ENCODE data around the gene CHST15. TPM values are rescaled to one million over a fixed set of nuclear protein-coding genes. Genes with fewer than 3 reads are reported as not detected.
A peak's percentile ranks its signal among the peaks of the same experiment; 100 is the strongest.

Gene CHST15
- total and polyA plus RNA-seq, 4 donors: 30.7 to 46.2 (median 33.3) TPM

GRCh38 chr10:124052561-124052960 is 40.8 kb downstream of the CHST15 start:
- H3K36me3 ChIP-seq (ENCODE audit: control insufficient read depth, insufficient read depth, low read length): peaks cover 7% of the 10 kb centered on the region
- no peaks in the 10 kb centered on the region for H3K27me3 ChIP-seq (ENCODE audit: control insufficient read depth, insufficient read depth, low read length)
- H3K4me1 ChIP-seq (ENCODE audit: control insufficient read depth, insufficient read depth, low read length): peaks cover 23% of the 10 kb centered on the region
- no peaks in the 10 kb centered on the region for H3K9me3 ChIP-seq (ENCODE audit: control insufficient read depth, insufficient read depth, low read length)
- no peak overlapping the region for H3K4me3 ChIP-seq (ENCODE audit: low read depth, low read length)
- WGBS (ENCODE audit: insufficient coverage): 100% methylated on average over 5 of the region's 10 CpGs
- H3K27ac ChIP-seq (ENCODE audit: low read depth, low read length): no peak overlapping the region
- DNase-seq (ENCODE audit: low read depth in 4 of 6, low spot score in 6 of 6): no peak

DNA sequence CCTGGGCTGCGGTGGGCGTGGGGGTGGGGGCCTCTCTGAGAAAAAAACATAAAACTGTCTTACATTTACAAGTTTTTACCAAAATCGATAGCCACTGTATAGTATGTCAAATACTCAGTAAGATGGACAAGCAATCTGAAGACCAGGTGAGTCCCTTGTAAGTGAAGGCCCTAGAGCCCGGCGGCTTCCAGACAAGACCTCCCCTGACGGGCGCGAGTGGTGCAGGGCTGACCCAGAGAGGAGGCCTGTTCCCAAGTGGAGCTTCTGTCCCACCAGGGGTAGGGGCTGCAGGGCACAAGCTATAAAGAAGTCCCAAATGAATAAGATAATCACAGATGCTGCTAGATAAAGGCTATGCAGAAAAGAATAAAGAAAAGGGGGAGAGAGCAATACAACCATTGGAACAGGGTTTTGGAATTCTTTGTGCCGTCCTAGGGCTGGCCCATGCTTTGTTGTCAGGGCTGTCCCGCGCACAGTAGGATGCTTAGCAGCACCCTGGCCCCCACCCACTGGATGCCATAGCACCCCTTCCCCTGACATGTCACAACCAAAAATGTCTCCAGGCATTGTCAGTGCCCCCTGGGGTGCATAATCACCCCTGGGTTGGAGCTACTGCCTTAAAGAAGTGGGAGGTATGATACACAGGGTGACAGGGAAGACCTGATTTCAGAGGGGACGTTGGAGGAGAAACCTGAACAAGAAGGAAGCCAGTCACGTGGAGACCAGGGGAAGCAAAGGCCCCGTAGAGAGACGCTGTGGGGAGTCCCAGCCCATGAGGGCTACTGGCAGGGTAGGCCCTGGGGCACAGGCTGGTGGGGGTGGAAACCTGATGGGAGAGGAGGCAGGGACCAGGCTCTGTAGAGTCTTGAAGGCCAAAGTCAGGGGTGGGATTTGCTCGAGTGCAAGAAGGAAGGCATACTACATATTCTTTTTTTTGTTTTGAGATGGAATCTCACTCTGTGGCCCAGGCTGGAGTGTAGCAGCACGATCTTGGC is 43.1 kb downstream of the CHST15 start:
- 92% methylated on average over 11 of the region's 17 CpGs for WGBS (ENCODE audit: insufficient coverage)
- Histone ChIP-seq H3K9me3 (ENCODE audit: control insufficient read depth, insufficient read depth, low read length) (no peaks in the 10 kb centered on the region), H3K4me3 (ENCODE audit: low read depth, low read length) (no peak overlapping the region), H3K27ac (ENCODE audit: low read depth, low read length) (no peak overlapping the region), H3K4me1 (ENCODE audit: control insufficient read depth, insufficient read depth, low read length) (peaks cover 8% of the 10 kb centered on the region), H3K27me3 (ENCODE audit: control insufficient read depth, insufficient read depth, low read length) (no peaks in the 10 kb centered on the region), H3K36me3 (ENCODE audit: control insufficient read depth, insufficient read depth, low read length) (peaks cover 5% of the 10 kb centered on the region)
- DNase-seq (ENCODE audit: low read depth in 4 of 6, low spot score in 6 of 6): no peak

DNA sequence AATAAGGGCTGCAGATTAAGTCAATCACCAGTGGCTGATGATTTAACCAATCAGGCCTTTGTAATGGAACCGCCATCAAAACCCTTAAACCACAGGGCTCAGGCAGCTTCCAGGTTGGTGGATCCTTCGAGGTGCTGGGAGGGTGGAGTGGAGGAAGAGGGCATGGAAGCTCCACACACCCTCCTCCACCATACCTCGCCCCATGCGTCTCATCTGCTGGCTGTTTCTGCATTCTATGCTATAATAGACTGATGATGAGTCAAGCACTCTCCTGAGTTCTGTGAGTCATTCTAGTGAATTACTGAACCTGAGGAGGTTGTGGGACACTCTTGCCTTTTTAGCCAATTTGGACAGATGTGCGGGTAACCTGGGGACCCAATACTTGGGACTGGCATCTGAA is 43.9 kb downstream of the CHST15 start:
- 100% methylated on average over 1 of the region's 5 CpGs for WGBS (ENCODE audit: insufficient coverage)
- Histone ChIP-seq H3K4me3 (ENCODE audit: low read depth, low read length) (no peak overlapping the region), H3K36me3 (ENCODE audit: control insufficient read depth, insufficient read depth, low read length) (peaks cover 8% of the 10 kb centered on the region), H3K27me3 (ENCODE audit: control insufficient read depth, insufficient read depth, low read length) (no peaks in the 10 kb centered on the region), H3K4me1 (ENCODE audit: control insufficient read depth, insufficient read depth, low read length) (peaks cover 10% of the 10 kb centered on the region), H3K9me3 (ENCODE audit: control insufficient read depth, insufficient read depth, low read length) (no peaks in the 10 kb centered on the region), H3K27ac (ENCODE audit: low read depth, low read length) (no peak overlapping the region)
- DNase-seq (ENCODE audit: low read depth in 4 of 6, low spot score in 6 of 6): no peak

DNA sequence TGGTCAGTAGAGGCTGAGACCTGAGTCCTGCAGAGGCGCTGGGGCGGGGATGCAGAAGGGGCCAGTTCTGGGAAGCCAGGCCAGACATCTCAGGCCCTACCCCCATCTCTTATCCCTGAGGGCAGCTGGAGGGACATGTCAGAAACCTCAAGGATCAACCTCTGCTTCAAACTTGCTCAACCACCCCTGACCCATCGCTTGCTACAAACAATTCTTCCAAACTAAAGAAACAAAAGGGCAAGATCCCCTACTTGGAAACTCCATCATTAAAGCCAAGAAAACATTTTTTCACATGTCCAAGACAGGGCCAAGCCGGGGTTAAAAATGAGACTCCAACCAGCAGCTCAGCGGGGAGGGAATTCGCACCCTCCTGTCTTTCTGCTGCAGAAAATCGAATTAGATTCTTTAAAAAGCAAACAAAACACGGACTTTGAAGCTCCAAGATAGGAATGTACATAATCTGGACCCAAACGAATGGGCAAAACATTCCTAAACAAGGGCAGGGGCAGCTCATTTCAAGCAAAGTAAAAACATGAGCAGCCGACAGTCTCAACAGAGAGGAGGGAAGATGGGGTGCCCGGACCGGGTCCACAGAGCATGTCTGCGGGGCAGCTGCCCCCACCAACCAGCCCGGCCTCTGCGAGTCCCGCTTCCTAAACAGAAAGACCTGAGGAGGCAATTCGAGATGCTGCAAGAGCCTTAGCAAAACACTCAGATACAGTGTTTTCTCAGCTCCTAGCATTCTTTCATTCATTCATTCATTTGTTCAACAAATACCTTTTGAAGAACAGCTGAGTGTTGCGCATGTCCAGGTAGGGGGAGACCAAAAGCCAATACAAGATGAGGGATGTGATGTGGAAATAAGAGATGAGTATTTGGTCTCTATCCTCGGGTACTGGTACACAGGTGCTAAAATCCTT is 44.8 kb downstream of the CHST15 start:
- peak in 1 of 6 donors; percentile 76 for DNase-seq (ENCODE audit: low read depth in 4 of 6, low spot score in 6 of 6)
- no peak overlapping the region for H3K4me3 ChIP-seq (ENCODE audit: low read depth, low read length)
- no peaks in the 10 kb centered on the region for H3K27me3 ChIP-seq (ENCODE audit: control insufficient read depth, insufficient read depth, low read length)
- WGBS (ENCODE audit: insufficient coverage): 61% methylated on average over 15 of the region's 19 CpGs
- H3K9me3 ChIP-seq (ENCODE audit: control insufficient read depth, insufficient read depth, low read length): no peaks in the 10 kb centered on the region
- peaks cover 16% of the 10 kb centered on the region for H3K36me3 ChIP-seq (ENCODE audit: control insufficient read depth, insufficient read depth, low read length)
- H3K27ac ChIP-seq (ENCODE audit: low read depth, low read length): no peak overlapping the region
- peaks cover 18% of the 10 kb centered on the region for H3K4me1 ChIP-seq (ENCODE audit: control insufficient read depth, insufficient read depth, low read length)

- WGBS (ENCODE audit: insufficient coverage): 93% methylated on average over 4 of the region's 6 CpGs
- DNase-seq (ENCODE audit: low read depth in 4 of 6, low spot score in 6 of 6): no peak
- peaks cover 18% of the 10 kb centered on the region for H3K36me3 ChIP-seq (ENCODE audit: control insufficient read depth, insufficient read depth, low read length)
- H3K4me1 ChIP-seq (ENCODE audit: control insufficient read depth, insufficient read depth, low read length): peaks cover 21% of the 10 kb centered on the region
- no peaks in the 10 kb centered on the region for H3K9me3 ChIP-seq (ENCODE audit: control insufficient read depth, insufficient read depth, low read length)
- no peak overlapping the region for H3K4me3 ChIP-seq (ENCODE audit: low read depth, low read length)
- no peak overlapping the region for H3K27ac ChIP-seq (ENCODE audit: low read depth, low read length)
- no peaks in the 10 kb centered on the region for H3K27me3 ChIP-seq (ENCODE audit: control insufficient read depth, insufficient read depth, low read length)
These were observed 45.8 kb downstream of the CHST15 start for GRCh38 chr10:124047427-124048152.

GRCh38 chr10:124045801-124046355 is 47.5 kb downstream of the CHST15 start:
- Histone ChIP-seq H3K36me3 (ENCODE audit: control insufficient read depth, insufficient read depth, low read length) (peaks cover 24% of the 10 kb centered on the region), H3K27me3 (ENCODE audit: control insufficient read depth, insufficient read depth, low read length) (no peaks in the 10 kb centered on the region), H3K27ac (ENCODE audit: low read depth, low read length) (no peak overlapping the region), H3K4me1 (ENCODE audit: control insufficient read depth, insufficient read depth, low read length) (peaks cover 21% of the 10 kb centered on the region), H3K9me3 (ENCODE audit: control insufficient read depth, insufficient read depth, low read length) (no peaks in the 10 kb centered on the region), H3K4me3 (ENCODE audit: low read depth, low read length) (no peak overlapping the region)
- DNase-seq (ENCODE audit: low read depth in 4 of 6, low spot score in 6 of 6): no peak
- 85% methylated on average over 16 of the region's 18 CpGs for WGBS (ENCODE audit: insufficient coverage)

- Histone ChIP-seq H3K9me3 (ENCODE audit: control insufficient read depth, insufficient read depth, low read length) (no peaks in the 10 kb centered on the region), H3K36me3 (ENCODE audit: control insufficient read depth, insufficient read depth, low read length) (peaks cover 27% of the 10 kb centered on the region), H3K27ac (ENCODE audit: low read depth, low read length) (no peak overlapping the region), H3K4me3 (ENCODE audit: low read depth, low read length) (no peak overlapping the region), H3K27me3 (ENCODE audit: control insufficient read depth, insufficient read depth, low read length) (no peaks in the 10 kb centered on the region), H3K4me1 (ENCODE audit: control insufficient read depth, insufficient read depth, low read length) (peaks cover 21% of the 10 kb centered on the region)
- peak in 1 of 6 donors; percentile 72 for DNase-seq (ENCODE audit: low read depth in 4 of 6, low spot score in 6 of 6)
- WGBS (ENCODE audit: insufficient coverage): 33% methylated on average over 3 of the region's 6 CpGs
These were observed 48.1 kb downstream of the CHST15 start for GRCh38 chr10:124045276-124045675.

GRCh38 chr10:124044143-124044862 is 49.1 kb downstream of the CHST15 start:
- no peaks in the 10 kb centered on the region for H3K27me3 ChIP-seq (ENCODE audit: control insufficient read depth, insufficient read depth, low read length)
- WGBS (ENCODE audit: insufficient coverage): 95% methylated on average over 39 of the region's 40 CpGs
- peaks cover 28% of the 10 kb centered on the region for H3K36me3 ChIP-seq (ENCODE audit: control insufficient read depth, insufficient read depth, low read length)
- DNase-seq (ENCODE audit: low read depth in 4 of 6, low spot score in 6 of 6): no peak
- no peak overlapping the region for H3K4me3 ChIP-seq (ENCODE audit: low read depth, low read length)
- H3K4me1 ChIP-seq (ENCODE audit: control insufficient read depth, insufficient read depth, low read length): peaks cover 21% of the 10 kb centered on the region
- no peaks in the 10 kb centered on the region for H3K9me3 ChIP-seq (ENCODE audit: control insufficient read depth, insufficient read depth, low read length)
- no peak overlapping the region for H3K27ac ChIP-seq (ENCODE audit: low read depth, low read length)

Measured in spinal cord (tissue), 10 donors.